A673 (cell line): Measurements from ENCODE around the gene GNAS-AS1. TPM values are rescaled to one million over a fixed set of nuclear protein-coding genes. Genes with fewer than 3 reads are reported as not detected.
"Not testable (repeated sequence)": the region's sequence is repeated elsewhere in the genome, so short reads cannot be mapped to it uniquely, and the experiment has no call there.

ENCODE experiments used
- BruUV-seq: library from RNA; stranded (reverse); fragments of 400-500 nt; replicated peaks from 2 replicates; lab custom pipeline; 2021; lab: Mats Ljungman, UMichigan
- CTCF ChIA-PET: fragments of 300-600 bp; sonication (Branson Sonifier 250); formaldehyde crosslinking; loops from one replicate; lab custom pipeline; 2022; ENCODE audit warnings: antibody characterized with exemption; lab: Charles Lee
- POLR2A ChIA-PET: fragments of 300-600 bp; sonication (Branson Sonifier 250); formaldehyde crosslinking; loops from one replicate; lab custom pipeline; 2022; ENCODE audit warnings: antibody characterized with exemption; ENCODE audit not compliant: low non-redundant PET; lab: Charles Lee
- DNase-seq: peaks from one replicate; pipeline ENCODE4 v3.0.0-alpha.2; 2015; ENCODE audit warnings: low spot score
- H3K27ac ChIP-seq: fragments of 200-600 bp; sonication (generic); 2 replicates; pipeline ENCODE4 v1.5.1; 2016; ENCODE audit warnings: mixed run types, low read depth, mild to moderate bottlenecking, mixed read lengths, antibody characterized with exemption, low read length; ENCODE audit not compliant: poor library complexity, severe bottlenecking
- H3K27me3 ChIP-seq: fragments of 200-600 bp; sonication (generic); replicated peaks from 2 replicates; pipeline ENCODE4 v1.6.1; 2017; ENCODE audit warnings: mixed run types, low read depth, mild to moderate bottlenecking, mixed read lengths, antibody characterized with exemption, low read length; ENCODE audit not compliant: insufficient read depth, poor library complexity
- H3K36me3 ChIP-seq: fragments of 200-600 bp; sonication (generic); 2 replicates; pipeline ENCODE4 v1.6.1; 2016; ENCODE audit warnings: mixed run types, mild to moderate bottlenecking, mixed read lengths, antibody characterized with exemption, low read length; ENCODE audit not compliant: insufficient read depth, poor library complexity, severe bottlenecking
- H3K4me1 ChIP-seq: fragments of 200-600 bp; sonication (generic); 2 replicates; pipeline ENCODE4 v1.6.1; 2017; ENCODE audit warnings: mixed run types, mild to moderate bottlenecking, mixed read lengths, antibody characterized with exemption, low read length; ENCODE audit not compliant: insufficient read depth, poor library complexity, severe bottlenecking
- H3K4me3 ChIP-seq: fragments of 200-600 bp; sonication (generic); 2 replicates; pipeline ENCODE4 v1.5.1; 2016; ENCODE audit warnings: low read depth, mixed run types, mild to moderate bottlenecking, mixed read lengths, low read length; ENCODE audit not compliant: poor library complexity, severe bottlenecking
- H3K9me3 ChIP-seq: fragments of 200-600 bp; sonication (generic); 2 replicates; pipeline ENCODE4 v1.6.1; 2016; ENCODE audit warnings: mixed run types, low read depth, mild to moderate bottlenecking, mixed read lengths, antibody characterized with exemption, low read length; ENCODE audit not compliant: poor library complexity, severe bottlenecking
- EZH2 ChIP-seq: fragments of 200-600 bp; sonication (generic); IDR thresholded peaks from 2 replicates; pipeline ENCODE4 v1.6.1; 2017; ENCODE audit warnings: borderline replicate concordance, low read depth, mild to moderate bottlenecking, mixed read lengths, antibody characterized with exemption, low read length; ENCODE audit not compliant: poor library complexity, severe bottlenecking
- intact Hi-C: fragments of 100-400 bp; cut with micrococcal nuclease; formaldehyde crosslinking; loops from one replicate; pipeline ENCODE4 v1.10.0; 2022; ENCODE audit not compliant: unreplicated experiment
- total RNA-seq: library from RNA; stranded (reverse); gene quantifications from 2 replicates; pipeline ENCODE4 v1.2.3, GENCODE V29; 2021
- TF ChIP-seq, protein P1 (sequence below): fragments of 300-800, 200-600 bp; sonication (generic); conservative IDR thresholded peaks from 2 replicates; pipeline ENCODE4 v1.5.1; 2017; ENCODE audit warnings: low read depth, mild to moderate bottlenecking, antibody characterized with exemption, low read length, moderate library complexity, mixed read lengths

GNAS-AS1 gene
- total RNA-seq, 1 experiment from 2014 or later: 6.7 TPM

DNA sequence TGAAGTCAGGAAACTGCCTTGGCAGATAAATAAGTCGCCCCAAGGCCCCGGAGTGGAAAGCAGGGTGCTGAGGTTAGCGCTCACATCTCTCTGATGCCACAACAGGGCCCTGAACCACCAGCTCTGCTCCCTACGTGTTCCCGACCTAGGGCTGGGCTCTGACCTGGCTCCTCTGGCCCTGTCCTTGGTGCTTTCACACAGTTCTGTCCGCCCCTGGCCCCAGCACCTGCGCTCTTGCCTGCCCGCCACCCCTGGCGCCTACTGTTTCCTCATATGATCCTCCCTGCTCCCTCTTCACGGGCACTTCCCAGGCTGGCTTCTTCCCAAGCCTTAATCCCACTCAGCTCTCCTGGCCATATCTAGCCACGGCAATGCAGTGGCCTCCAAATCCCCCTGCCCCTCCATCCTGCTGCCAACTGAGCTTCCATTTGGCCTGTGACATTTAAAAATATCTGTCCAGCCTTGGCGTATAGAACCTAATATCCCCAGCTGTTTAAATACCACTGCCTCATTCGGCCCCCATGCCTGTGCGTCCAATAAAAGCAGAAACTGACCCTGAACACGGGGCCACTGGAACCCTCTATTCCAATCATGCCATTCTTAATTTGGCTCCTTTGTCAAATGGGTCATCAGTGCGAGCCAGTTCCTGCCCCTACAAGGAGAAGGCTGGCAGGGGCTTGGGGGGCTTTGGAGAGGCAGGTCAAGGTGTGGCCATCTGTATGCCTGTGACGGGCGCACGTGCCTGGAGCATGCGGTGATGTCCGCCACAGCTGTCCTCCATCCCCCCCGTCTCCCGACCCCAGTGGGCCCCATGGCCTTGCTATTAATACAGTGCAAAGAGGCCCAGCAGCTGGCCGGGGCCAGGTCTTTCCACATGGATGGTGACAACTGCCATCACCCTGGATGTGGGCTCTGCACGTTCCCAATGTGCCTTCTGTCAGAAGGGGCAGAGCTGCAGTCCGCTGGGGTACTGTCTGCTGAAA is 27.7 kb downstream of the GNAS-AS1 start:
- Histone ChIP-seq H3K4me3 (no peak overlapping the region), H3K9me3 (no peaks in the 10 kb centered on the region), H3K4me1 (no peaks in the 10 kb centered on the region), H3K27ac (no peak overlapping the region), H3K27me3 (no peaks in the 10 kb centered on the region), H3K36me3 (no peaks in the 10 kb centered on the region)
- intact Hi-C loops: no loop called here
- DNase-seq: no peak
- POLR2A ChIA-PET: no interaction called here
- TF ChIP-seq, protein P1, sequence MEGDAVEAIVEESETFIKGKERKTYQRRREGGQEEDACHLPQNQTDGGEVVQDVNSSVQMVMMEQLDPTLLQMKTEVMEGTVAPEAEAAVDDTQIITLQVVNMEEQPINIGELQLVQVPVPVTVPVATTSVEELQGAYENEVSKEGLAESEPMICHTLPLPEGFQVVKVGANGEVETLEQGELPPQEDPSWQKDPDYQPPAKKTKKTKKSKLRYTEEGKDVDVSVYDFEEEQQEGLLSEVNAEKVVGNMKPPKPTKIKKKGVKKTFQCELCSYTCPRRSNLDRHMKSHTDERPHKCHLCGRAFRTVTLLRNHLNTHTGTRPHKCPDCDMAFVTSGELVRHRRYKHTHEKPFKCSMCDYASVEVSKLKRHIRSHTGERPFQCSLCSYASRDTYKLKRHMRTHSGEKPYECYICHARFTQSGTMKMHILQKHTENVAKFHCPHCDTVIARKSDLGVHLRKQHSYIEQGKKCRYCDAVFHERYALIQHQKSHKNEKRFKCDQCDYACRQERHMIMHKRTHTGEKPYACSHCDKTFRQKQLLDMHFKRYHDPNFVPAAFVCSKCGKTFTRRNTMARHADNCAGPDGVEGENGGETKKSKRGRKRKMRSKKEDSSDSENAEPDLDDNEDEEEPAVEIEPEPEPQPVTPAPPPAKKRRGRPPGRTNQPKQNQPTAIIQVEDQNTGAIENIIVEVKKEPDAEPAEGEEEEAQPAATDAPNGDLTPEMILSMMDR: no peak
- TF ChIP-seq EZH2: no peak
- CTCF ChIA-PET: no interaction called here
- BruUV-seq: no TSS peak

DNA sequence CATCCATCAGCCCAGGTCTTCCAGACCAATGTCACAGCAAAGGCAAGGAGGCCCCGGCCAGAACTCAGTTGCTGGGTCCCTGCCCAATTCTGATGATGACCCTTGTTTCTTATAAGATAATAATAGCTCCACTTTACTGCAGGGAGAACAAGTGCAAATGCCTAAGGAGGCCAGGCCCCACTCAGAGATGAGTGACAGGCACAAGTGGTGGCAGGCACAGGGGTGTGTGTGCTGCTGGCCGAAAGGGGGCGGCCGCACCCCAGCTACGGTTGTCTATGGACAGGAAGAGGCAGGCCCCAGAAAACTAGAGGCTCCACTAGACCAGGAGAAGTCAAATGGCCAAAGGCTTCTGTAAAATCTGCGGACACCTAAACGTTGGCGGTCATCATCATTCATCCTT is 28.6 kb downstream of the GNAS-AS1 start:
- no peaks in the 10 kb centered on the region for H3K36me3 ChIP-seq
- POLR2A ChIA-PET: no interaction called here
- no peak for TF ChIP-seq EZH2
- TF ChIP-seq, protein P1: no peak
- CTCF ChIA-PET: no interaction called here
- DNase-seq: no peak
- H3K4me3 ChIP-seq: no peak overlapping the region
- no peaks in the 10 kb centered on the region for H3K9me3 ChIP-seq
- H3K4me1 ChIP-seq: no peaks in the 10 kb centered on the region
- no TSS peak for BruUV-seq
- H3K27me3 ChIP-seq: no peaks in the 10 kb centered on the region
- H3K27ac ChIP-seq: no peak overlapping the region
- intact Hi-C loops: no loop called here

DNA sequence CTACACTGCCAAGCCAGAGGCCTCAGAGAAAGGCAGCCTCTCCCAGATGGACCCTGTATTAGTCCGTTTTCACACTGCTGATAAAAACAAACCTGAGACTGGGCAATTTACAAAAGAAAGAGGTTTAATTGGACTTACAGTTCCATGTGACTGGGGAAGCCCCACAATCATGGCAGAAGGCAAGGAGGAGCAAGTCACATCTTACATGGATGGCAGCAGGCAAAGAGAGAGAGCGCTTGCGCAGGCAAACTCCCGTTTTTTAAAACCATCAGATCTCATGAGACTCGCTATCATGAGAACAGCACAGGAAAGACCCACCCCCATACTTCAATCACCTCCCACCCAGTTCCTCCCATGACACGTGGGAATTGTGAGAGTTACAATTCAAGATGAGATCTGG is 30.2 kb downstream of the GNAS-AS1 start:
- DNase-seq, H3K4me3 ChIP-seq, POLR2A ChIA-PET, H3K36me3 ChIP-seq, H3K27me3 ChIP-seq, BruUV-seq, intact Hi-C loops, H3K4me1 ChIP-seq, H3K27ac ChIP-seq, CTCF ChIA-PET, H3K9me3 ChIP-seq: not testable (repeated sequence)
